Fibroblast of villous mesenchyme (primary cell): ENCODE measurements around the gene ZNF423. TPM values are rescaled to one million over a fixed set of nuclear protein-coding genes. Genes with fewer than 3 reads are reported as not detected.
"Not testable (repeated sequence)": the region's sequence is repeated elsewhere in the genome, so short reads cannot be mapped to it uniquely, and the experiment has no call there.

Source experiments
- DNase-seq: peaks from one replicate; pipeline ENCODE4 v3.0.0-alpha.2; 2010; ENCODE audit warnings: low read depth
- H3K4me3 ChIP-seq: 2 replicates; pipeline ENCODE4 v1.5.1; 2011; ENCODE audit warnings: low read depth, mild to moderate bottlenecking, low read length
- total RNA-seq: library from RNA; depleted of rRNA; stranded (reverse); fragments of >200 nt; gene quantifications from 2 replicates; pipeline ENCODE4 v1.2.3, GENCODE V29; 2012
- TF ChIP-seq, protein P1 (sequence below): IDR thresholded peaks from 2 replicates; pipeline ENCODE4 v1.5.1; 2012; ENCODE audit warnings: low read depth, mild to moderate bottlenecking, low read length; ENCODE audit not compliant: insufficient read depth

ZNF423 gene
- total RNA-seq, 1 donor = 0.43 TPM

DNA sequence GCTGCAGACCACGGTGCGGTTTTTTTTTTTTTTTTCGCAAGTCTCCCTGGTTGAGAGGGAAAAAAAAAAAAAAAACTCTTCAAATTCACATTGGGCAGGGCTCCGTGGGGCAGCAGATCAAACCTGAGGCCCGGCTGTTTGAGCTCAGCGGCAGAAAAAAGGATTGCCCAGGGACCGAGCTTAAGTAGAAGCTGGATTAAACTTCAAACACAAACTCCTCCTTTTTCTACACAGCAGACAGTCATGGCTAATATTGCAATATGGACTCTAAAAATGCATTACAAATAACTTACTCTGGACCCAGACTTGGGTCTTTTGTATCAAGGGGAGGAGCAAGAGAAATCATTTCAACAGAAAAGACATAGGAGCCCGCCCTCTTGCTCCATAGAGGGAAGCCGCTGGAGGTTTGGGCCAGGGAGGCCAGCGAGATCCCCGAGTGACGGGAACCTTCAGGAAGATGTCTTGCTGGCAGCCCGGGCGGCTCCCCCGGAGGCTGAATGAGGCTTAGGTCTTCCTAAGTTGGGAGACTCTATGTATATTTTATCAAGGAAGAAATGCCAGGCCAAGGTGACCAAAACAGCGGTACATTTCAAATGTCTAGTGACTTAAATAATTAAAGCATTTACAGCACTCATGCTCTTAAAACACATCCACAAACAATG, 167.7 kb downstream of the ZNF423 start:
- no peak overlapping the region for H3K4me3 ChIP-seq
- DNase-seq = no peak
- TF ChIP-seq, protein P1, sequence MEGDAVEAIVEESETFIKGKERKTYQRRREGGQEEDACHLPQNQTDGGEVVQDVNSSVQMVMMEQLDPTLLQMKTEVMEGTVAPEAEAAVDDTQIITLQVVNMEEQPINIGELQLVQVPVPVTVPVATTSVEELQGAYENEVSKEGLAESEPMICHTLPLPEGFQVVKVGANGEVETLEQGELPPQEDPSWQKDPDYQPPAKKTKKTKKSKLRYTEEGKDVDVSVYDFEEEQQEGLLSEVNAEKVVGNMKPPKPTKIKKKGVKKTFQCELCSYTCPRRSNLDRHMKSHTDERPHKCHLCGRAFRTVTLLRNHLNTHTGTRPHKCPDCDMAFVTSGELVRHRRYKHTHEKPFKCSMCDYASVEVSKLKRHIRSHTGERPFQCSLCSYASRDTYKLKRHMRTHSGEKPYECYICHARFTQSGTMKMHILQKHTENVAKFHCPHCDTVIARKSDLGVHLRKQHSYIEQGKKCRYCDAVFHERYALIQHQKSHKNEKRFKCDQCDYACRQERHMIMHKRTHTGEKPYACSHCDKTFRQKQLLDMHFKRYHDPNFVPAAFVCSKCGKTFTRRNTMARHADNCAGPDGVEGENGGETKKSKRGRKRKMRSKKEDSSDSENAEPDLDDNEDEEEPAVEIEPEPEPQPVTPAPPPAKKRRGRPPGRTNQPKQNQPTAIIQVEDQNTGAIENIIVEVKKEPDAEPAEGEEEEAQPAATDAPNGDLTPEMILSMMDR = no peak

DNA sequence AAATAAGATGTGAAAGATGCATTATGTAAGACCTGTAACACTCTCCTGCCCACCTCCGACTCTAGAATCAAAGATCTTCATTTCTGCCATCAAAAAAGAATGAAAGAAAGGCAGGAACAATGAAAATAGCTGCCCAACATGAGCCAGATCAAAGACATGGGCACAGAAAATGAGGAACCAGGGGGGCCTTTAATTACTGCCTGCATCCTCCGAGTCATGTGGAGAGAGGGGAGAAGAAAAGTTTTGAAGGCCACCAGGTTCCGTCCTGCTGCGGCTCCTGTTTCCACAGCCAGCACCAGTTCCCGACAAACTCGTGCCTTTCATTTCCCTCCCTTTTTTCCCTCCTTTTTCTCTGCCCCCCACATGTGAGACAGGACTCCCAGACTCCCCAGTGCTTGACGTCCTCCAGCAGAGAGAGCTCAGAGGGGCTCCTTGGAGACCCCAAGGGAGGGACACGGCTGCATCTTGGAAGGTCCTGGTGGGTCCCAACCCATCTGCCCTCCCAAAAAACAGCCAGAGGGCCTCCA, 168.4 kb downstream of the ZNF423 start:
- no peak overlapping the region for H3K4me3 ChIP-seq
- no peak for DNase-seq

GRCh38 chr16:49684696-49685095, 171.2 kb downstream of the ZNF423 start:
- no peak overlapping the region for H3K4me3 ChIP-seq
- TF ChIP-seq, protein P1 = no peak
- no peak for DNase-seq

More for the DNA sequence above, 168.4 kb downstream of the ZNF423 start:
- TF ChIP-seq, protein P1 = no peak

- no peak overlapping the region for H3K4me3 ChIP-seq
- TF ChIP-seq, protein P1 = no peak
- no peak for DNase-seq
Observed at GRCh38 chr16:49682577-49683165, 173.2 kb downstream of the ZNF423 start.

- no peak for DNase-seq
Observed at GRCh38 chr16:49681217-49681883, 174.6 kb downstream of the ZNF423 start.

DNA sequence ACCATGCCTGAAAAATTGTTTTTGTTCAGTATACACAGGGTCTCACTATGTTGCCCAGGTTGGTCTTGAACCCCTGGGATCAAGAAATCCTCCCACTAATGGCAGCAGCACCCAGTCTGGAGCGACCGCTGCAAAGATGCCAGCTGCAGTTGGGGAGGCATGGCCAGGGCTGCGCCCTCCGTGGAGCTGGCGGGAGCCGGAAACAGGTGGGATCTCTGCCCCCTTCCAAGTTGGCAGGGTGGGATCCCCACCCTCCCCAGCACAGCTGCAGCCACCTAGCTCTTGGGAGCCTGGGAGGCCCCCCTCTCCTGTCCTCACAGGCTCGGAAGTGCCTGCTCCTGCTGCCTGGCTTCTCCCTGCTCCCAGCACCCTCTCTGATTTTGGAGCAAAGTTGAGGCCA, 176.8 kb downstream of the ZNF423 start:
- H3K4me3 ChIP-seq = no peak overlapping the region
- TF ChIP-seq, protein P1 = no peak

More at GRCh38 chr16:49681217-49681883, 174.6 kb downstream of the ZNF423 start:
- TF ChIP-seq, protein P1 = no peak
- H3K4me3 ChIP-seq = no peak overlapping the region

DNA sequence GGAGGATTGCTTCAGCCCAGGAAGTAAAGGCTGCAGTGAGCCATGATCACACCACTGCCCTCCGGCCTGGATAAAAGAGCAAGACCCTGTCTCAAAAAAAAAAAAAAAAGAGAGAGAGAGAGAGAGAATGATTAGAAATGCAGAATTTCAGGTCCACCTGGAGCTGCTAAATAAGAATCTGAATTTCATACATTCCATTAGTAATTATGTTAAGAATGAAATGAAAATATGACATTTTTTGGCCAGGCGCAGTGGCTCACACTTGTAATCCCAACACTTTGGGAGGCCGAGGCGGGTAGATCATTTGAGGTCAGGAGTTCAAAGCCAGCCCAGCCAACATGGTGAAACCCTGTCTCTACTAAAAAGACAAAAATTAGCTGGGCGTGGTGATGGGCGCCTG, 178.3 kb downstream of the ZNF423 start:
- DNase-seq, H3K4me3 ChIP-seq: not testable (repeated sequence)

More for the DNA sequence above, 176.8 kb downstream of the ZNF423 start:
- DNase-seq = no peak
